ENCODE data around the gene DUSP28.
"Not testable (repeated sequence)": the region's sequence is repeated elsewhere in the genome, so short reads cannot be mapped to it uniquely, and the experiment has no call there.

The DUSP28 gene

GRCh38 chr2:240519396-240520129 lies 40.6 kb upstream of the DUSP28 start:
- peak overlapping the region; percentile 35 for H2AFZ ChIP-seq (ENCODE audit: low read length, unreplicated experiment)
- no peaks in the 10 kb centered on the region for H3K27me3 ChIP-seq (ENCODE audit: insufficient read depth, low read length)
- H3K79me2 ChIP-seq (ENCODE audit: control insufficient read depth, insufficient read depth, low read length, unreplicated experiment): no peaks in the 10 kb centered on the region
- peaks cover 22% of the 10 kb centered on the region; the same call in 1 of the 2 replicates for H3K36me3 ChIP-seq (ENCODE audit: insufficient read depth, low read length)
- H3K4me1 ChIP-seq (ENCODE audit: control insufficient read depth, insufficient read depth, low read length, unreplicated experiment): no peaks in the 10 kb centered on the region
- H3K27ac ChIP-seq (ENCODE audit: low read depth, low read length): no peak overlapping the region
- peak overlapping the region; percentile 30 for H3K4me3 ChIP-seq (ENCODE audit: low read depth, low read length)

DNA sequence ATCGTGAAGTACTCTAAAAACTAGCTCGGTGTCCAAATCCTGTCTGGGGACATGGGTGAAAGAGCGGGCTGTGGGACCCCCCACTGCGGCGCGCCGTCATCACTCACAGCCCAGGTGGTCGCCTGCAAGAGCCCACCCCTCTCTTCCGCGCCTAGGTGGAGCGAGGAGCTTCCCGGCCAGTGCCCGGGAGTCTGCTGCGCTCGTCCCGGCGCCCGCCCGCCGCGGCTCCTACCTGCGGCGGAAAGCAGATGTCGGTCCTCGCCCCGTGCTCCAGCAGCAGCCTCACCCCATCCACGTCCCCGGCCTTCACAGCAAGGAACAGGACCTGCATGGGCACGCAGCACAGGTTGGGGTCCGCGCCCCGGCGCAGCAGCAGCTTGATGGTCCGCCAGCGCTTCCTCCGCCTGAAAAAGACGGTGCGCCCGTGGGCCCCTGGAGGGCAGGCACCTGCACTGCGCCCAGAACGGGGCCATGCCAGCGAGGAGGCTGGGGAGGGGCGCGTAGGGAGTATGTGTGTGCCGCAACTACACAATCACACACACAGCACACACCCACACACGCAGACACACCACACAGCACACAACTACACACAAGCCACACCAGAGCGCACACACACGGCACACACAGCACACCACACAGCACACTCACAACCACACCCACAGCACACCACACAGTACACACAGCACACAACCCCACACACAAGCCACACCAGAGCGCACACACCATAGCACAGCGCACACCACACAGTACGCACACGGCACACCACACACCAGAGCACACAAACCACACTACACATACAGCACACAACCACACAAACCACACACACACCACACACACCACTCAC lies 39.8 kb upstream of the DUSP28 start:
- Histone ChIP-seq H3K36me3 (ENCODE audit: insufficient read depth, low read length) (peaks cover 28% of the 10 kb centered on the region; the same call in 1 of the 2 replicates), H3K4me1 (ENCODE audit: control insufficient read depth, insufficient read depth, low read length, unreplicated experiment) (no peaks in the 10 kb centered on the region), H2AFZ (ENCODE audit: low read length, unreplicated experiment) (no peak overlapping the region), H3K27ac (ENCODE audit: low read depth, low read length) (no peak overlapping the region), H3K79me2 (ENCODE audit: control insufficient read depth, insufficient read depth, low read length, unreplicated experiment) (no peaks in the 10 kb centered on the region), H3K4me3 (ENCODE audit: low read depth, low read length) (peak overlapping the region; percentile 30), H3K27me3 (ENCODE audit: insufficient read depth, low read length) (no peaks in the 10 kb centered on the region)

- Histone ChIP-seq H3K27ac (ENCODE audit: low read depth, low read length) (no peak overlapping the region), H3K36me3 (ENCODE audit: insufficient read depth, low read length) (peaks cover 28% of the 10 kb centered on the region; the same call in 1 of the 2 replicates), H3K79me2 (ENCODE audit: control insufficient read depth, insufficient read depth, low read length, unreplicated experiment) (no peaks in the 10 kb centered on the region), H2AFZ (ENCODE audit: low read length, unreplicated experiment) (no peak overlapping the region), H3K27me3 (ENCODE audit: insufficient read depth, low read length) (no peaks in the 10 kb centered on the region), H3K4me3 (ENCODE audit: low read depth, low read length) (no peak overlapping the region), H3K4me1 (ENCODE audit: control insufficient read depth, insufficient read depth, low read length, unreplicated experiment) (no peaks in the 10 kb centered on the region)
These were observed 39.2 kb upstream of the DUSP28 start for GRCh38 chr2:240520974-240521350.

- not testable (repeated sequence) for H3K4me1 ChIP-seq (ENCODE audit: control insufficient read depth, insufficient read depth, low read length, unreplicated experiment); H3K27me3 ChIP-seq (ENCODE audit: insufficient read depth, low read length); H3K27ac ChIP-seq (ENCODE audit: low read depth, low read length); H3K79me2 ChIP-seq (ENCODE audit: control insufficient read depth, insufficient read depth, low read length, unreplicated experiment); H3K4me3 ChIP-seq (ENCODE audit: low read depth, low read length); H2AFZ ChIP-seq (ENCODE audit: low read length, unreplicated experiment)
- peaks cover 28% of the 10 kb centered on the region; the same call in 1 of the 2 replicates for H3K36me3 ChIP-seq (ENCODE audit: insufficient read depth, low read length)
These were observed 38.3 kb upstream of the DUSP28 start for GRCh38 chr2:240521885-240522284.

DNA sequence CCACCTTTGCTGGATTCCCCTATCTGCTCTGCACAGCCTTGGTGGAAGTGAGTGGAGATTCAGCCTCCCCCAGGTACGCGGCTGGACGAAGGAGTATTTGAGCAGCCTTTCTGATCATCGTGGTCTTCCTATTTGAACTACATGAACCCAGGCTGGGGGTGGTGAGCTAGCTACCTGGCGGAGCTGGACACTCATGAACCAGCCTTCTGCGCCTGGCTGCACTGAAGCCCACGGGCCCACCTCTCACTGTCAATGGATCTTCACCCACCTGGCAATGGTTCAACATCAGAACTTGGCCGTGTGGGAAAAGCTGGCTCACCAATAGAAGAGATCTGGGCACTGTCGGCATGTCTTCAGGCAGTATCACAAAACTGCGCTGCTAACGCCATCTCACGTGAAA lies 37.8 kb upstream of the DUSP28 start:
- H3K4me3 ChIP-seq (ENCODE audit: low read depth, low read length): no peak overlapping the region
- no peaks in the 10 kb centered on the region for H3K79me2 ChIP-seq (ENCODE audit: control insufficient read depth, insufficient read depth, low read length, unreplicated experiment)
- H3K36me3 ChIP-seq (ENCODE audit: insufficient read depth, low read length): peaks cover 28% of the 10 kb centered on the region; the same call in 1 of the 2 replicates
- no peaks in the 10 kb centered on the region for H3K27me3 ChIP-seq (ENCODE audit: insufficient read depth, low read length)
- H3K4me1 ChIP-seq (ENCODE audit: control insufficient read depth, insufficient read depth, low read length, unreplicated experiment): no peaks in the 10 kb centered on the region
- no peak overlapping the region for H3K27ac ChIP-seq (ENCODE audit: low read depth, low read length)
- H2AFZ ChIP-seq (ENCODE audit: low read length, unreplicated experiment): no peak overlapping the region

GRCh38 chr2:240523451-240524281 lies 36.5 kb upstream of the DUSP28 start:
- H3K36me3 ChIP-seq (ENCODE audit: insufficient read depth, low read length): peaks cover 29% of the 10 kb centered on the region; the same call in 1 of the 2 replicates

DNA sequence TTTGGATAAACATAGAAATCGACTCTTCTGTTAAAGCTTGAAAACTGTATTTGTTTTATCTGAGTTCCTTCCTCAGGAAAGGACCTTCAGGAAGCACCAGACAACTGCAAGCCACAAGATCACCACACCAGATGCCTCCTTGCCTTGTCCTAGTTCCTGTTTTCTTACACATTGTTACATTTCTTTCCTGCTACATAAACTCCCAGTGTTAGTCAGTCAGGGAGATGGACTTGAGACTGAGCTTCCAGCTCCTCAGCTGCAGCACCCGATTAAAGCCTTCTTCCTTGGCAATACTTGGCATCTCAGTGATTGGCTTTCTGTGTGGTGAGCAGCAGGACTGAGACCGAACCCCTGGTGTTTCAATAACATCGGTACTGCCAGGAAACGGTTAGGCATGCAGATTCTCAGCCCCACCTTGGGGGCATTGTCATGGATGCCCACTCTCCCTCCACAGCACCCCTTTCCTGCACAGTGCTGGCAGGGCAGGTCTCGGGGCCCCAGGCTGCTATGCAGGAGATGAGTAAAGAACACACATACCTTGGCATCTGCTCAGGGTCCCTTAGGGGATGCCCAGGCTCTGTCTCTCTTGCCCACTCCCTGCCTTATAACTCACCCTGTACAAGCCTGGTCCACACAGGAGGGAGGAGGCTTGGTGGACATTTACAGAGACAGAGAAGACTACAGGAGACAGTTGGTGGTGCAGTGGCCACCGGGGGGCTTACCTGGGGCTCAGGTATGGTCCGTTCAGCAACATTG lies 35.0 kb upstream of the DUSP28 start:
- Histone ChIP-seq H3K27me3 (ENCODE audit: insufficient read depth, low read length) (no peaks in the 10 kb centered on the region), H3K4me1 (ENCODE audit: control insufficient read depth, insufficient read depth, low read length, unreplicated experiment) (no peaks in the 10 kb centered on the region), H2AFZ (ENCODE audit: low read length, unreplicated experiment) (no peak overlapping the region), H3K79me2 (ENCODE audit: control insufficient read depth, insufficient read depth, low read length, unreplicated experiment) (no peaks in the 10 kb centered on the region), H3K27ac (ENCODE audit: low read depth, low read length) (no peak overlapping the region), H3K4me3 (ENCODE audit: low read depth, low read length) (no peak overlapping the region), H3K36me3 (ENCODE audit: insufficient read depth, low read length) (peaks cover 33% of the 10 kb centered on the region; the same call in 1 of the 2 replicates)

More at GRCh38 chr2:240523451-240524281, 36.5 kb upstream of the DUSP28 start:
- Histone ChIP-seq H3K4me3 (ENCODE audit: low read depth, low read length) (no peak overlapping the region), H2AFZ (ENCODE audit: low read length, unreplicated experiment) (no peak overlapping the region), H3K27ac (ENCODE audit: low read depth, low read length) (no peak overlapping the region), H3K4me1 (ENCODE audit: control insufficient read depth, insufficient read depth, low read length, unreplicated experiment) (no peaks in the 10 kb centered on the region), H3K27me3 (ENCODE audit: insufficient read depth, low read length) (no peaks in the 10 kb centered on the region), H3K79me2 (ENCODE audit: control insufficient read depth, insufficient read depth, low read length, unreplicated experiment) (no peaks in the 10 kb centered on the region)

DNA sequence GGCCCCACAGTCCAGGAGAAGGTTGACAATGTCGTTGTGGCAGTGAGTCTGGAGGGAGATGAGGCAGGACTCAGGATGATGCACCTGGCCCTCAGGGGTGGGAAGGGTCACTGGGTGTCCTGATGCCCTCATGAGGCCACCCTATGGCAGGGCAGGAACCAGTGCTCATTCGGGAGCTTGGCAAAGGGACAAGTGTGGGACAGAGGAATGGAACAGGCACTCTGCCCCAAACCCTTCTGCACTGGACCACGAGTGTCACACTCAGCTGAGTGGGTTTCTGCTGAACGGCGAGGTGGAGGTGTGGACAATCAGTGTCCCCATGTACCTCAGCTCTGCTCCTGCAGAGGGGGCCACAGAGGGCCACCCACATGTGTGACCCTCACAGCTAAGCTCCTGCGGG lies 34.4 kb upstream of the DUSP28 start:
- no peaks in the 10 kb centered on the region for H3K27me3 ChIP-seq (ENCODE audit: insufficient read depth, low read length)
- peaks cover 33% of the 10 kb centered on the region; the same call in 1 of the 2 replicates for H3K36me3 ChIP-seq (ENCODE audit: insufficient read depth, low read length)
- no peak overlapping the region for H3K4me3 ChIP-seq (ENCODE audit: low read depth, low read length)
- no peaks in the 10 kb centered on the region for H3K79me2 ChIP-seq (ENCODE audit: control insufficient read depth, insufficient read depth, low read length, unreplicated experiment)
- no peak overlapping the region for H2AFZ ChIP-seq (ENCODE audit: low read length, unreplicated experiment)
- H3K4me1 ChIP-seq (ENCODE audit: control insufficient read depth, insufficient read depth, low read length, unreplicated experiment): no peaks in the 10 kb centered on the region
- no peak overlapping the region for H3K27ac ChIP-seq (ENCODE audit: low read depth, low read length)

DNA sequence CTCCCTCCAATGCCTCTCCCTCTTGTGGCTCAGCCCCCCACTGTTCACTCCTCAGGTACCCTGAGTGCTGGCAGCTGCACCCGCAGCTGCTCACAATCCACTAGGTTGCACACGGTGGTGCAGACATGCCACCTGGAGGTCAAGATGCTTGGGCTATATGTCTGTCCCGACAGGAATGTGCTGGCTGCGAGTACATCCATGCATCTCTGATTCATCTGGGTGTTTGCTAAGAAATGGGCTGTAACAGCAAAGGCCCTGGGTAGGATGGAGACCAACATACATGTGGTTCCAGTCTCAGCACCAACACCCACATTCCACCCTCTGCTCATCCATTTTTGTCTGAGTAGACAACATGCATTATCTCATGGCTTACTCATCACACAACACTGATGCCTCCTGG lies 33.6 kb upstream of the DUSP28 start:
- no peak overlapping the region for H3K4me3 ChIP-seq (ENCODE audit: low read depth, low read length)
- no peaks in the 10 kb centered on the region for H3K27me3 ChIP-seq (ENCODE audit: insufficient read depth, low read length)
- H3K79me2 ChIP-seq (ENCODE audit: control insufficient read depth, insufficient read depth, low read length, unreplicated experiment): no peaks in the 10 kb centered on the region
- H3K4me1 ChIP-seq (ENCODE audit: control insufficient read depth, insufficient read depth, low read length, unreplicated experiment): no peaks in the 10 kb centered on the region
- H3K27ac ChIP-seq (ENCODE audit: low read depth, low read length): no peak overlapping the region
- H2AFZ ChIP-seq (ENCODE audit: low read length, unreplicated experiment): no peak overlapping the region
- peaks cover 40% of the 10 kb centered on the region for H3K36me3 ChIP-seq (ENCODE audit: insufficient read depth, low read length)
